Measurements from ENCODE around the gene DIAPH2.

GRCh38 chrX:97109730-97110129 is 425.1 kb downstream of the DIAPH2 start:
- TF ChIP-seq EZH2phosphoT487 (IDR thresholded peaks at IDR 0.05; ENCODE audit: unreplicated experiment) (no peak), EZH2 (IDR thresholded peaks at IDR 0.05; ENCODE audit: low read depth, unreplicated experiment) (no peak), POLR2AphosphoS5 (IDR thresholded peaks at IDR 0.05; ENCODE audit: low read depth) (no peak), ZNF114 (CRISPR knock-in tag; IDR thresholded peaks at IDR 0.05) (no peak)
- TF ChIP-seq, protein P1, sequence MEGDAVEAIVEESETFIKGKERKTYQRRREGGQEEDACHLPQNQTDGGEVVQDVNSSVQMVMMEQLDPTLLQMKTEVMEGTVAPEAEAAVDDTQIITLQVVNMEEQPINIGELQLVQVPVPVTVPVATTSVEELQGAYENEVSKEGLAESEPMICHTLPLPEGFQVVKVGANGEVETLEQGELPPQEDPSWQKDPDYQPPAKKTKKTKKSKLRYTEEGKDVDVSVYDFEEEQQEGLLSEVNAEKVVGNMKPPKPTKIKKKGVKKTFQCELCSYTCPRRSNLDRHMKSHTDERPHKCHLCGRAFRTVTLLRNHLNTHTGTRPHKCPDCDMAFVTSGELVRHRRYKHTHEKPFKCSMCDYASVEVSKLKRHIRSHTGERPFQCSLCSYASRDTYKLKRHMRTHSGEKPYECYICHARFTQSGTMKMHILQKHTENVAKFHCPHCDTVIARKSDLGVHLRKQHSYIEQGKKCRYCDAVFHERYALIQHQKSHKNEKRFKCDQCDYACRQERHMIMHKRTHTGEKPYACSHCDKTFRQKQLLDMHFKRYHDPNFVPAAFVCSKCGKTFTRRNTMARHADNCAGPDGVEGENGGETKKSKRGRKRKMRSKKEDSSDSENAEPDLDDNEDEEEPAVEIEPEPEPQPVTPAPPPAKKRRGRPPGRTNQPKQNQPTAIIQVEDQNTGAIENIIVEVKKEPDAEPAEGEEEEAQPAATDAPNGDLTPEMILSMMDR (conservative IDR thresholded peaks at IDR 0.05; ENCODE audit: low read depth in 2 of 2): no peak
- TF ChIP-seq, protein P2, sequence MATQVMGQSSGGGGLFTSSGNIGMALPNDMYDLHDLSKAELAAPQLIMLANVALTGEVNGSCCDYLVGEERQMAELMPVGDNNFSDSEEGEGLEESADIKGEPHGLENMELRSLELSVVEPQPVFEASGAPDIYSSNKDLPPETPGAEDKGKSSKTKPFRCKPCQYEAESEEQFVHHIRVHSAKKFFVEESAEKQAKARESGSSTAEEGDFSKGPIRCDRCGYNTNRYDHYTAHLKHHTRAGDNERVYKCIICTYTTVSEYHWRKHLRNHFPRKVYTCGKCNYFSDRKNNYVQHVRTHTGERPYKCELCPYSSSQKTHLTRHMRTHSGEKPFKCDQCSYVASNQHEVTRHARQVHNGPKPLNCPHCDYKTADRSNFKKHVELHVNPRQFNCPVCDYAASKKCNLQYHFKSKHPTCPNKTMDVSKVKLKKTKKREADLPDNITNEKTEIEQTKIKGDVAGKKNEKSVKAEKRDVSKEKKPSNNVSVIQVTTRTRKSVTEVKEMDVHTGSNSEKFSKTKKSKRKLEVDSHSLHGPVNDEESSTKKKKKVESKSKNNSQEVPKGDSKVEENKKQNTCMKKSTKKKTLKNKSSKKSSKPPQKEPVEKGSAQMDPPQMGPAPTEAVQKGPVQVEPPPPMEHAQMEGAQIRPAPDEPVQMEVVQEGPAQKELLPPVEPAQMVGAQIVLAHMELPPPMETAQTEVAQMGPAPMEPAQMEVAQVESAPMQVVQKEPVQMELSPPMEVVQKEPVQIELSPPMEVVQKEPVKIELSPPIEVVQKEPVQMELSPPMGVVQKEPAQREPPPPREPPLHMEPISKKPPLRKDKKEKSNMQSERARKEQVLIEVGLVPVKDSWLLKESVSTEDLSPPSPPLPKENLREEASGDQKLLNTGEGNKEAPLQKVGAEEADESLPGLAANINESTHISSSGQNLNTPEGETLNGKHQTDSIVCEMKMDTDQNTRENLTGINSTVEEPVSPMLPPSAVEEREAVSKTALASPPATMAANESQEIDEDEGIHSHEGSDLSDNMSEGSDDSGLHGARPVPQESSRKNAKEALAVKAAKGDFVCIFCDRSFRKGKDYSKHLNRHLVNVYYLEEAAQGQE (IDR thresholded peaks at IDR 0.05; ENCODE audit: unreplicated experiment): no peak

Data from GM23338 (cell line).